GM19463 (cell line): ENCODE results near the gene C11orf86.
"Not testable (repeated sequence)": the region's sequence is repeated elsewhere in the genome, so short reads cannot be mapped to it uniquely, and the experiment has no call there.

Experiments used
- ATAC-seq: cut with Tn5 transposase; IDR thresholded peaks from one replicate; pipeline ENCODE4 v1.9.1; 2021; ENCODE audit warnings: mild to moderate bottlenecking, moderate library complexity; ENCODE audit not compliant: unreplicated experiment

C11orf86 gene

GRCh38 chr11:66987924-66988637 lies 13.0 kb downstream of the C11orf86 start:
- ATAC-seq = no peak

GRCh38 chr11:66988741-66989140 lies 13.6 kb downstream of the C11orf86 start:
- ATAC-seq = not testable (repeated sequence)

DNA sequence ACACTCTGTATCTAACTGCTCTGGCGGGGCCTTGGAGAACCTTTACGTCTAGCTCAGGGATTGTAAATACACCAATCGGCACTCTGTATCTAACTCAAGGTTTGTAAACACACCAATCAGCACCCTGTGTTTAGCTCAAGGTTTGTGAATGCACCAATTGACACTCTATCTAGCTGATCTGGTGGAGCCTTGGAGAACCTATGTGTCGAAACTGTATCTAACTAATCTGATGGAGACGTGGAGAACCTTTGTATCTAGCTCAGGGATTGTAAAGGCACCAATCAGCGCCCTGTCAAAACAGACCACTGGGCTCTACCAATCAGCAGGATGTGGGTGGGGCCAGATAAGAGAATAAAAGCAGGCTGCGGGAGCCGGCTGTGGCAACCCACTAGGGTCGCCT lies 14.3 kb downstream of the C11orf86 start:
- not testable (repeated sequence) for ATAC-seq

GRCh38 chr11:66992041-66992440 lies 16.9 kb downstream of the C11orf86 start:
- no peak for ATAC-seq

GRCh38 chr11:66996609-66997273 lies 21.6 kb downstream of the C11orf86 start:
- ATAC-seq = no peak

DNA sequence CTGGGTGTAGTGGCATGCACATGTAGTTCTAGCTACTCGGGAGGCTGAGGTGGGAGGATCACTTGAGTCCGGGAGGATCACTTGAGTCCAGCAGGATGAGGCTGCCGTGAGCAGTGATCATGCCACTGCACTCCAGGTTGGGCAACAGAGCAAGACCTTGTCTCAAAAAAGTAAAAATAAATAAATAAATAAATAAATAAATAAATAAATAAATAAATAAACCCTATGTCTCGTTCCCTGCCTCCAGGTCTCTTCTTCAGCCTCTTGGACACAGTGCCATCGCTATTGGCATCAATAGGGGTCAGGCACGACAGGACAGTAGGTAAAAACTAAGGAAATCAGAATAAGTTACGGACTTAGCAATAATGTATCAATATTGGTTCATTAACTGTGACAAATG lies 24.5 kb downstream of the C11orf86 start:
- no peak for ATAC-seq

GRCh38 chr11:67001332-67001731 lies 26.2 kb downstream of the C11orf86 start:
- ATAC-seq = no peak

GRCh38 chr11:67002297-67002913 lies 27.3 kb downstream of the C11orf86 start:
- ATAC-seq = no peak

- no peak for ATAC-seq
Observed at GRCh38 chr11:67002921-67003411, 27.9 kb downstream of the C11orf86 start.

- ATAC-seq = not testable (repeated sequence)
Observed at GRCh38 chr11:67005200-67005599, 30.1 kb downstream of the C11orf86 start.

- no peak for ATAC-seq
Observed at GRCh38 chr11:67006029-67006884, 31.2 kb downstream of the C11orf86 start.

- no peak for ATAC-seq
Observed at GRCh38 chr11:67007126-67007525, 32.0 kb downstream of the C11orf86 start.

GRCh38 chr11:67010296-67010905 lies 35.3 kb downstream of the C11orf86 start:
- no peak for ATAC-seq

- ATAC-seq = no peak
Observed at GRCh38 chr11:67013511-67014045, 38.5 kb downstream of the C11orf86 start.

- no peak for ATAC-seq
Observed at GRCh38 chr11:67014343-67014742, 39.2 kb downstream of the C11orf86 start.

DNA sequence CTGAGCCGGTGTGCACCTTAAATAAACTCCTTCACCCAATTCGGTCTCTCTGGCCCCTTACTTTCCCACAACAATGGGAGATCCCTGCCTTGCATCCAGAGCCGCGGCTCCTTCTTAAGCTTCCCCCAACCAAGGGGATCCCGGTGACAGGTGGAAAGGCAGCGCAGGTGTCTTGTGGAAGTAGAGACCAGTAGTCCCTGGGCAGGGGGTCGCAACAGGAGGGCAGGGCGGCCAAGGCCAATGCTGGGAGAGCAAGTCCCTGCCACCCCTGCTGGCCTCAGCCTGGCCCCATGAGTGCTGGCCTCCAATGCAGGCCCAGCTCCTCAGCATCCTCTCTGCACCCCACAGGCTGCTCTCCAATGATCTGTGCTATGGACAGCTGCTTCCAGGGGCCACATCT lies 39.9 kb downstream of the C11orf86 start:
- ATAC-seq = no peak

- ATAC-seq = no peak
Observed at GRCh38 chr11:67016550-67016949, 41.4 kb downstream of the C11orf86 start.

- ATAC-seq = no peak
Observed at GRCh38 chr11:67020949-67021348, 45.8 kb downstream of the C11orf86 start.

DNA sequence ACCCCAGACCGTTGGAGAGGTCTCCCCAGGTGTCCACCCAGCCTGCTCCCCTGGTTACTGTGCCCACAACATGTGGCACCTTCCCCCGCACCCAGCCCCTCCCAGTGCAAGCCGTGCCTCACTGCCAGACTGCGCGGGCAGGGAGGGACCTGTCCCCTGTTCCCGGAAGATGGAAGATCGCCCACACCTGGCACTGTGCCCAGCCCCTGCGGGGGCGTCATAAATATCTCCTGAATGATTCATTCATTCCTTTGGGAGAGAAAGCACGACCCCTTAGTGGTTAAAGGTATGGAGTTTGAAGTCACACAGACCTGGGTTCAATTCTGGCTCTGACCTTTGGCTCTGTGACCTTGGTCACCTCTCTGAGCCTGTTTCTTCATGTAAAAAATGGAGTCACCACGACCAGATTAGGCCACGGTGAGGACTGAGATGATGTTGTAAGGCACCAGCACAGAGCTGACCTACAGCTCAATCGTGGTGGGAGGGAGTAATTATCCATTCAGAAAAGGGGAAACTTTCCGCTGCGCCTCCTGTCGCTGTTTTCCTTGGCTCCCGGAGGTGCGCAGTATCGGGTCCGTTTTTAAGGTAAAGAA lies 47.3 kb downstream of the C11orf86 start:
- no peak for ATAC-seq
